Astrocyte (in vitro differentiated cells and primary cell): ENCODE measurements around the gene PAK4.

Experiments
- EZH2 ChIP-seq: IDR thresholded peaks from 2 replicates; pipeline ENCODE4 v1.6.1; 2012; ENCODE audit warnings: mild to moderate bottlenecking, low read length, inconsistent platforms; ENCODE audit not compliant: insufficient read depth
- TF ChIP-seq, protein P1 (sequence below): IDR thresholded peaks from 2 replicates; pipeline ENCODE4 v1.5.1; 2011; ENCODE audit warnings: low read depth, mild to moderate bottlenecking, inconsistent platforms, low read length, moderate library complexity; ENCODE audit not compliant: insufficient read depth

DNA sequence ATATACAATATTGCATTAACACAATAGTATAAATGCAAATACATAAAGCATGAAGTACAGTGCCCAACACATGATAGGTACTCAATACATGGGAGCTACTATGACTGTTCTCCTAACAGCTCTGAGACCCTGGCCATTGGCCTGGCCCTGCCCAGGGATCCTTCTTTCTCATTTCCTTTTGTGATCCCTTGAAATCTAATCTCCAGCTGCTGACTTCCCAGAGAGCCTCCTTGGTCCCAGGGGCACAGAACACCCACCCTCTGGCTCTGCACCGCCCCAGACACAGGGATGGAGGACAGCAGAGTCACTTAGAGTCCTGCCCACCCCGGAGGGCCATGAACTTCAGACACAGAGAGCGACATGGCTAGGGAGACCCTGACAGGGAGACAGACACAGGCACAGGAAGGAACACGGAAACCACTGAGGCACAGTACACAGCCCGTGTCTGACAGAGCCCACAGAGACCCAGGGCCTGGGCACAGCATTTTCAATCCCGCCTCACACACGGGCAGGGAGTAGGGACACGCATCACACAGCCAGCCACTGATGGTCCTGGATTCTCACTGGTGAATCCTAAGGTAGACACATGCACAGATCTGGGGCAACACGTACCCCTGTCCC is 82.7 kb downstream of the PAK4 start:
- TF ChIP-seq, protein P1, sequence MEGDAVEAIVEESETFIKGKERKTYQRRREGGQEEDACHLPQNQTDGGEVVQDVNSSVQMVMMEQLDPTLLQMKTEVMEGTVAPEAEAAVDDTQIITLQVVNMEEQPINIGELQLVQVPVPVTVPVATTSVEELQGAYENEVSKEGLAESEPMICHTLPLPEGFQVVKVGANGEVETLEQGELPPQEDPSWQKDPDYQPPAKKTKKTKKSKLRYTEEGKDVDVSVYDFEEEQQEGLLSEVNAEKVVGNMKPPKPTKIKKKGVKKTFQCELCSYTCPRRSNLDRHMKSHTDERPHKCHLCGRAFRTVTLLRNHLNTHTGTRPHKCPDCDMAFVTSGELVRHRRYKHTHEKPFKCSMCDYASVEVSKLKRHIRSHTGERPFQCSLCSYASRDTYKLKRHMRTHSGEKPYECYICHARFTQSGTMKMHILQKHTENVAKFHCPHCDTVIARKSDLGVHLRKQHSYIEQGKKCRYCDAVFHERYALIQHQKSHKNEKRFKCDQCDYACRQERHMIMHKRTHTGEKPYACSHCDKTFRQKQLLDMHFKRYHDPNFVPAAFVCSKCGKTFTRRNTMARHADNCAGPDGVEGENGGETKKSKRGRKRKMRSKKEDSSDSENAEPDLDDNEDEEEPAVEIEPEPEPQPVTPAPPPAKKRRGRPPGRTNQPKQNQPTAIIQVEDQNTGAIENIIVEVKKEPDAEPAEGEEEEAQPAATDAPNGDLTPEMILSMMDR = no peak
- TF ChIP-seq EZH2 = no peak
